CMK (cell line): Measurements from ENCODE around the gene MACROH2A1.
A peak's percentile ranks its signal among the peaks of the same experiment; 100 is the strongest.

Experiments
- DNase-seq: peaks from one replicate; pipeline ENCODE4 v3.0.0-alpha.2; 2010; ENCODE audit warnings: low read depth

The MACROH2A1 gene

GRCh38 chr5:135435467-135436330, 36.7 kb upstream of the MACROH2A1 start:
- no peak for DNase-seq

- no peak for DNase-seq
Measured at GRCh38 chr5:135434591-135435466, 35.8 kb upstream of the MACROH2A1 start.

- DNase-seq, result peak; percentile 56
Measured at GRCh38 chr5:135433681-135434426, 34.8 kb upstream of the MACROH2A1 start.

- DNase-seq, result no peak
Measured at GRCh38 chr5:135432113-135432512, 33.1 kb upstream of the MACROH2A1 start.

DNA sequence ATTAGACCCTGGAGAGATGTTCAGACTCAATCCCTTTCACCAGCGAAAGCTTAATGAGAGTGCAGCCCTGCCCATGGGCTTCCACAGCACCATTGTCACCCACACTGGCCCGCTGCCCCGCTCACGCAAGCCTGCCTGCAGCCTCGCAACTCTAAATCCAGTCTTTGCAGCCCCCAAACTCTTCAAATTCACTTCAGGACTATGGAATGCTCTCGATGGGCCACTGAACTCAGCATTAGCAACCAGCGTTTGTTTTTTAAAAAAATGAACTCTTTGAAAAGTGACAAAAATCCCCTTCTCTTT, 31.1 kb upstream of the MACROH2A1 start:
- DNase-seq, result no peak

GRCh38 chr5:135429301-135430134, 30.5 kb upstream of the MACROH2A1 start:
- no peak for DNase-seq

- no peak for DNase-seq
Measured at GRCh38 chr5:135428586-135428985, 29.6 kb upstream of the MACROH2A1 start.

DNA sequence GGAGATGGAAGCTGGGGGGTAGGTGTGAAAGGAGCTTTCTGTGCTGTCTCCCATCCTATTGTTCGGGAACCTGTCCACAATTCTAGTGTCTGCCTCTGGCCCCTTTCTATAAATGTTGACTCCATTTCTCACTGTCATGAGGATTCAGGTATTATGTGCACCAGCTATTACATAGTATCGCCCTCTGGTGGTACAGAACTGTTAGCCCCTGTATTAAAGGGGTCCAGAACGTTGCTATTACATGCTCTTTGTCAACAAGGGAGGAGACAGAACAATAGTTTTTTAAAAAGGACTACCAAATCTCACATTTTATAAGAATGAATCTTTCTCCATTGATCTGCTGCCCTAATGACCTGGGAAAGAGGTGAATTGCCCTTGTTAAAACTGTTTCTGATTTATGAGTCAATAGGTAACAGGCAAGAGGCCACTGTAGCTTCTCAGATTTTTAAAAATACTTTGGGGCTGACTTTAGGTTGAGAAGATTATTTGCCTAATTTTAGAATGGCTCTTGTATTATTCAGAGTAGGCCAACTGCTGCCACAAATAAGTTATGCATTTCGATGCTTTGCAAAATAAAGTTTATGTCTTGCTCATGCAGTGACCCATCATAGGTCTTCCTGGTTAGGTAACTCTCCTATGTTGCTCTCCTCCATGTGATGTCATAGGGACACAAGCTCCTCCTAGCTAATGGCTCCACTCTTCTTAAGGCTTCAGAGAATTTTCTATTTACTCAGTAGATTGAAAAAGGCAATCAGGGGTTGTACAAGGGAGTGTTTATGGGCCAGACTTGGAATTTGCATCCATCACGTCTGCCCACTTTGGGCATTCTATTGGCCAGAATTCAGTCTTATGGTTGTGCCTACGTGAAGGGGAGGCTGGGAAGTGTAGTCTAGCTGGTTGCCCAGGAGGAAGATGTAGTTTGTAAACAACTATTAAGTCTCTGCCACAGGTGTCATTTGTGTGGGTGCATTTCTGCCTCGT, 27.4 kb upstream of the MACROH2A1 start:
- DNase-seq, result peak; percentile 40

GRCh38 chr5:135425641-135426040, 26.6 kb upstream of the MACROH2A1 start:
- DNase-seq, result no peak

DNA sequence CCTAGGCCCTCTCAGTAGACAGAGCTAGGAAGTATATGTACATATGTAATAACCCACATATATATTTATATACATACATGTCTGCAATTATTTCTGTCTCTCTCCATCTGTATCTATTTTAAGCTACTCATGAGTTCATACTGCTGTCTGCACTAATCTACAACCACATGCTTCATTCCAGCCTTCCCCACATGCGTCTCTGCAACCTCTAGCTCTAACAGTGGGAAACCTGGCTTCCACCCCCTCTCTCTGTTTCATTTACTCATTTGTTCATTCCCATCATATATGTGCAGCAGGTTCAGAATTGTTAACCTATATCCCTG, 24.8 kb upstream of the MACROH2A1 start:
- no peak for DNase-seq

DNA sequence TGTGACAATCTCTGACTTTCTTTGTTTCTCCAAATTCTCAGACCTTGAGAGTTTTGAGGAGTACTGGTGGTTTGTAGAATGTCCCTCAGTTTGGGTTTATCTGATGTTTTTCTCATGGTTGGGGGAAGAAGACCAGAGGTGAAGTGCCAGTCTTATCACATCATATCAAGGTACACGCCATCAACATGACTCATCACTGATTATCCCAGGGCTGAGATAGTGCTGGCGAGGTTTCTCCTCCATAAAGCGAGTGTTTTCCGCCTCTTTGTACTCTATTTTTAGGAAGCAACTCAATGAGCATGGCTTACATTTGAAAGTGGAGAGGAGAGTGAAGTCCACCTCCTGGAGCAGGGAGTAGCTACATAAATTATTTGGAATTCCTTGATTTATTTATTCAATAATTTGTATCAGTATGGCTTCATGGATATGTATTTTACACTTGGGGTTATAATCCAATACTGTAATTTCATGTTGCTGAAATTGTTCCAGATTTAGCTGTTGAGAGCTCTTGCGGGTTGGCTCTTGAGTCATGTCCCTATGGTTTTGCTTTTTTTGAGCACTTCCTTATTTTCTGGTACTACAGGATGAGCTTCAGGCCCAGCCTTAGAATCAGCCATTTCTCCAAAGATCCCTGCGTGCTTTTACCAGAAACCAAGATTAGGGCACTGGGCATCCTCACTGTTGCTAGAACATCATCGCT, 24.3 kb upstream of the MACROH2A1 start:
- no peak for DNase-seq

GRCh38 chr5:135422419-135422818, 23.4 kb upstream of the MACROH2A1 start:
- no peak for DNase-seq

GRCh38 chr5:135417083-135417482, 18.1 kb upstream of the MACROH2A1 start:
- no peak for DNase-seq

- DNase-seq, result no peak
Measured at GRCh38 chr5:135405082-135405481, 6.1 kb upstream of the MACROH2A1 start.

GRCh38 chr5:135402031-135402430, 3.0 kb upstream of the MACROH2A1 start:
- DNase-seq, result no peak

GRCh38 chr5:135400866-135401265, 1.8 kb upstream of the MACROH2A1 start:
- no peak for DNase-seq

DNA sequence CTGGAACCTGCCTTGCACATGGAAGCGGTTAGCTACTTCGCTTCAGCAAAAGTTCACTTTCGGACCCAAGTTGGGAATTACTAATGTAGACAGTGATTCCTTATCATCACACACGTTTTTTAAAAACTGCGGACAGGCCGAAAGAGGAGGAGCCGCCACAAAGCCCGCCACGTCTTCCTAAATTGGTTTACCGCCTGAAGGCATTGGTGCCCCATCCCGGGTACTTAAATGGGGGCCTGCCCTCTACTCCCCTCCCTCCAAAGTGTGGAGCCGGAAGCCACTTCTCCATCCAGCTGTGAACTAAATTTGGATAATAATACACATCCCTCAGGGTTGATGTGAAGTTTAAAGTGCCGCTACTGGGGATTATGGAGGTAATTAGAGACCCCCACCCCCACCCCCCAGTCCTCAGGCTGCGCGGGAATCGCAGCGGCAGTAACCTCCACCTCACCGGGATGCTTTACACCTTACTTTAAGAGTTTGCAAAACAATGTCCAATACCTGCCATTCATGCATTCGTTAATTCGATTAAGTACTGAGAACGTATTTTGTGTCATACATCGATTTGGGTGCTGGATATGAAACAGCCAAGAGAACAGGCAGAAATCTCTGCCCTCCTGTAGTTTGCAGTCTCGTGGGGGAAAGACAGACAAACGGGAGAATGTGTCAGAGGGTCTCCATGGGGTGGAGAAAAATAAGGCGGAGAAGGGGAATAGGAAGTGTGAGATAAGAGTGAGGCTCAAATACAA, 937 bp upstream of the MACROH2A1 start:
- no peak for DNase-seq

DNA sequence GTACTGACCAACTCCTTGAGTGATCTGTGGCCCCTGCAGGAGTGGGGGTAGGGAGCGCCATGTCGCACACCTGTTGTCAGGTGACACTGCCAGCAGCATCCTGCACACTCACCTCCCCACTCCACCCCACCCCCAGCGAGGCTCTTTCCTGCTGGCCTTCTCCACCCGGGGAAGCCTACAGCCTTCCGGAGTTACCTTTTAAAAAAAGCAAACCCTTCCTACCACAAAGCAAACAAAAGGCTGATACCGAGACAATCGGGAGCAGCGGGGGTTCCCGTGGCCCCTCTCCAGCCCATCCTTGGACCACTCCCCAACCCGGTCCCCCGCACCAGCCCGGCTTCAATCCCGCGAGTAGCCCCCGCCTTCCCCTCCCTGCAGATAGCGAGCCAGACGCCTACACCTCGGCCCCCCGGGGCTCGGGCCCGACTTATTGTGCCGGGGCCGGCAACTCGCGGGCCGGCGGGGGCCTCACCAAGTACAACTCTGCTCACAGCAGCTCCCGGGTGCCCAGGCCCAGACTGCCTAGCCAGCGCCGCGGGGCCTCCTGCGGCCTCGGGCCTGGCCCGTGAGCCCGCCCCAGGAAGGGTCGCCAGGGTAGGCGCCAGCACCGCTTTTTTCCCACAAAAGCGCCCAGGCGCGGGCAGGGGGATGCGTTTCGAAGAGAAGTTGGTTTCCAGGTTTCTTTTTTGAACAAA, 724 bp downstream of the MACROH2A1 start:
- DNase-seq, result no peak

- no peak for DNase-seq
Measured at GRCh38 chr5:135397084-135397483, 1.9 kb downstream of the MACROH2A1 start.
